KBM-7 (cell line): ENCODE measurements around the gene CDH4.

Experiments used
- DNase-seq: peaks from one replicate; pipeline ENCODE4 v3.0.0-alpha.2; 2015
- in situ Hi-C: fragments of 300-500 bp; cut with MboI; formaldehyde crosslinking; loops from 2 replicates; pipeline ENCODE4 v1.14.3; 2020; ENCODE audit warnings: low sequenced_read_pairs, low pct_unique_long_range_greater_than_20kb, mixed read lengths

Gene CDH4

DNA sequence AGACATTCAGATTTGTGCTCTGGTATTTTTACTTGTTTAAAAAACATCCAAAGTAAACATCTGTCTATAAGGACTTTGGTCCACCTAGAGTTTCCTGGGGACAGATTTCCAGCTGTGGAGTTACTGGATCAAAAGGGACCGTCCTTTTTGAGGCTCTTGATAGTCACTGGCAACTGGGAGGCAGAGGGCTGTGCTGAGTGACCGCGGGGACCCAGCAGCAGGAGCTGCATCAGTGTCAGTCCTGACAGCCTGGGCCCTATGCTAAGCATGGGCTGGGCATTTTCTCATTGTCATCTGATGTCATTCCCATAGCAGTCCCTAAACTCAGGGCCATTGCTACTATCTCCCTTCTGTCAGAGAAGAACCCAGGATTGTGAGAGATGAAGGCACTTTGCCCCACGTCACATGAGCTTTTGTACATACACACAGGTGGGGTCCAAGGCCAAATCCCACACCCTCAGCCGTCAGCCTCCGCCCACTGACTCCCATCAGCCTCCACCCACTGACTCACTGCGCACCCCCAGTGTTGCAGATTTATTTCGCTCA is 519.8 kb downstream of the CDH4 start:
- in situ Hi-C loops: no loop called here
- DNase-seq: no peak

DNA sequence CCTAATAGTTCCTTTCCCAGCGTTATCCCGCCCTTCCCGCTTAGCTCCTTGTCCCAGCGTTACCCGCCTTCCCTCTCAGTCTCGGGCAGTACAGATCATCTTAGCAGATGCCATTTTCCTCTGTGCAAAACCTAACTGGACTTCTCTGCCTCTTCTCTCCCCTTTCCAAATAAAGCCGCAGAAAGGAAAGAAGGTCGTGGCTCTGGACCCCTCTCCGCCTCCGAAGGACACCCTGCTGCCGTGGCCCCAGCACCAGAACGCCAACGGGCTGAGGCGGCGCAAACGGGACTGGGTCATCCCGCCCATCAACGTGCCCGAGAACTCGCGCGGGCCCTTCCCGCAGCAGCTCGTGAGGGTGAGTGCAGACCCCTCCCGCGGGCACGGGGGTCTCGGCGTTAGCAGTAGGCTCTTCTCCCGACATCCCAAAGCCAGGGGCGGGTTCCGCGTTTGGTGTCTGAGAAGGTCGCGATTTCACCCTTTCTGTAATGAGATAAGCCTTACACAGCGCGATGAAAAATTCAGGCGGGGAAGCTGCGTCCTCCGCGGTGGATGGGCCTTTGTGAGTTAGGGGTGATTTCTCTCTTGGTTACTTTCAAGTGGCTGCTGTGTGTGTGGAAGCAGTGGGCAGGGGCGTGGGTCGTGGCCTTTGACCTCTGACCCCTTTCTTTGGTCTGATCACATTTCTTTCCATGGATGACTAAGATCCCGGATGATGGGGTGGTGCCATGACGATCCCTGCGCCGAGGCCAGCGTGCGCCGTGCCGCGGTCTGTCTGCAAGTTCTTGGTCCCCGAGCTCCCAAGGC is 521.0 kb downstream of the CDH4 start:
- in situ Hi-C loops: no loop called here
- DNase-seq: no peak

GRCh38 chr20:61773926-61774587 is 522.0 kb downstream of the CDH4 start:
- DNase-seq: no peak
- in situ Hi-C loops: no loop called here

- no peak for DNase-seq
- in situ Hi-C loops: no loop called here
Measured at GRCh38 chr20:61775423-61775822, 523.4 kb downstream of the CDH4 start.

DNA sequence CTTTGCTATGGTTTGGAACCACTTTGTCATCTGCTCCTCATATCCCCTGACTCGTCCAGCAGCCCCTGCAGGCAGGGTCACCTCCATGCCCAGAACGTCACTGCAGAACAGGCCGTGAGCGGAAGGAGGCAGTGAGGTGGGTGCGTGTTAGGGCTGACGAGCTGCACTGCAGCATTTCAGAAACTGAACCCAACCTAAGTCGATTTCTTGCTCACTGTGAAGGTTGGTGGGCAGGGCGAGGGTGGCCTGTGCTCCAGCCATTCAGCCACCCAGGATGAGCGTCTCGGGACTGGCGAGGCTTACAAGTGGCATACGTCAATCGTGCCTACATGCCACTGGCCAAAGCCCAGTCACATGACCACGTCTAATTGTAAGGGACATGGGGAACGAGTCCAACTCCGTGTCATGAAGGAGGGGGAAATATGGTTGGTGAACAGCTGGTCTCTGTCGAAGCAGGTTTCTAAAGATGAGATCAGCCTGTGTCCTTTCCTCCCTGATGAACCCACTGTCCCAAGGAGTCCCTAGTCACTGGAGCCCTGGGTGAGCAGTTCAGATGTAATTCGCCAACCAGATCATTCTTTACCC is 524.5 kb downstream of the CDH4 start:
- DNase-seq: no peak
- in situ Hi-C loops: no loop called here

- in situ Hi-C loops: no loop called here
- no peak for DNase-seq
Measured at GRCh38 chr20:61777773-61778494, 525.9 kb downstream of the CDH4 start.

DNA sequence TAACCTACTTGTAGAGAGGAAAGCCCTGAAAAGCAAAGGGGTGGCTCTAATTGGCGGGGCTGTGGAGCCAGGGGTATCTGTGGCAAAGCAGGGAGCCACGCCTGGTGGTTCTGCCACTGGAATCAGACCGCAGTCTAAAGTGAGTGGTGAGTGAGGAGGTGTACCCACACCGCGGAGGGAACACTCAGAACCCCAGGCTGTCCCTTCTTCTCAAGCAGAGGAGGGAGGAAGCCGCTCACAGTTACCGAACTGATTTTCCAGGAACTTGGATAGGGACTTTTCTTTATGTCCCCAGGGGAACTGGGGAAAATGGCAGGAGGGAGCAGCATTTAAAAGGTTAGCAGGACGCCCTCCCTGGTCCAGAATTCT is 526.4 kb downstream of the CDH4 start:
- in situ Hi-C loops: no loop called here
- no peak for DNase-seq

GRCh38 chr20:61779176-61779965 is 527.3 kb downstream of the CDH4 start:
- no peak for DNase-seq
- in situ Hi-C loops: no loop called here

DNA sequence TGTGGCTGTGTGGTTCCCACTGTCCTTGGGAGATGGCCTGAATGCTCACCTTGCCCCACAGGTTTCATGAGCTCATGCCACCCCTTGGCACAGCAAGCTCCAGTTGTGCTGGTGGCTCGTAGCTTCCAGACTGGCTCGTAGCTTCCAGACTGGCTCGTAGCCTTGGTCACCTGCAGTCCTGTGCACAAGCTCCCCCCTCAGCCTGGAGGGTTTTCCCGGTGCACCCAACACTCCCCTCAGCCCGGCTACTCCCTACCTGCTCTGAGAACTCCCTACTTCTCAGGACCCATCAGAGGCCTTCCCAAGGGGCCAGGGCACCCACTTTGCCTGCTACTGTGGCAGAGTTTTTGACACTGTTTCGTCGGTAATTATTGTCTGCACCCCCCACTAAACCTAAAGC is 528.0 kb downstream of the CDH4 start:
- no peak for DNase-seq
- in situ Hi-C loops: no loop called here

GRCh38 chr20:61784801-61785566 is 532.9 kb downstream of the CDH4 start:
- DNase-seq: no peak
- in situ Hi-C loops: no loop called here

DNA sequence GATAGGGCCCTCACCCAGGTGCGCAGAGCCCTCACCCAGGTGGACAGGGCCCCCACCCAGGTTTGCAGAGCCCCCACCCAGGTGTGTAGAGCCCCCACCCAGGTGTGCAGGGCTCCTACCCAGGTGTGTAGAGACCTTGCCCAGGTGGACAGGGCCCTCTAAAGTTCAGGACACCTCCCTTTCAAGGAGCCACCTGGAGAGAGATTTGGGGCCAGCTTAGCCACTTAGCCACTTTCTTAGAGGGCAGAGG is 533.4 kb downstream of the CDH4 start:
- in situ Hi-C loops: no loop called here
- no peak for DNase-seq

GRCh38 chr20:61786230-61786629 is 534.2 kb downstream of the CDH4 start:
- no peak for DNase-seq
- in situ Hi-C loops: no loop called here

DNA sequence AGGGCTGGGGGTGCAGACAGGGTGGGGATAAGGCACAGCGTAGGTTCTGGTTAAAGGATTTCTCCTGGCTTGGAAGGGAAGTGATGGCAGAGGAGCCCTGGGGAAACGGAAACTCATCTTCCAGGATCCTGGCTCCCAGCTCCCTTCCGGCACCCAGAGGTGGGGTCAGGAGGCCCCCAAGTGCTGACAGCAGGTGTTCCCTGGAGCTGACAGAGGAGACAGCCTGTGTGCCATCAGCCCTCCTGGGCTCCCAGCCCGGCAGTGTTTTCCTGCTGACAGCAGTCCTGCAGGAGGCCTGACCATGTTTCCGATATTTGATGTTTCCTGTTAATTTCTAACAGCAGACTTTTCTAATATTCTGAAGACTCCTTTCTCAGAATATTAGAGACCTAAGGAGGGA is 536.3 kb downstream of the CDH4 start:
- DNase-seq: no peak
- in situ Hi-C loops: no loop called here

DNA sequence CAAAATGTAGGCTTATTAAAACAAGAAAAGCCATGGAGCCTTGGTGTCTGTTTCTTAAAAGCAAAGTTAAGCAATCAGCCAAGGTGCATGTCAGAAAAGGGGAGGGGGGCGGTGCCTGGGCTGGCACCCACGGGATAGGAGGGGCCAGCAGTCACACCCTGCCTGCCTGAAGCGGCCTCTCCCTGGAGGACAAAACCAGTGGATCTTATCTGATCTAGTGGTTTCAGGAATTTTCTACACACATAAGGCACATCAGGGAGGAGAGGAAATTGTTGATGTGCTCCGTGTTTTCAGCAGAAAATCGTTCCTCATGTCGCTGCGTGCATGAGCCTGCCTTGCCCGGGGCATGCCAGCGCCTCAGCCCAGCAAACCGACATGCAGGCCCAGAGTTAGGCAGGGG is 537.3 kb downstream of the CDH4 start:
- in situ Hi-C loops: no loop called here
- DNase-seq: no peak

DNA sequence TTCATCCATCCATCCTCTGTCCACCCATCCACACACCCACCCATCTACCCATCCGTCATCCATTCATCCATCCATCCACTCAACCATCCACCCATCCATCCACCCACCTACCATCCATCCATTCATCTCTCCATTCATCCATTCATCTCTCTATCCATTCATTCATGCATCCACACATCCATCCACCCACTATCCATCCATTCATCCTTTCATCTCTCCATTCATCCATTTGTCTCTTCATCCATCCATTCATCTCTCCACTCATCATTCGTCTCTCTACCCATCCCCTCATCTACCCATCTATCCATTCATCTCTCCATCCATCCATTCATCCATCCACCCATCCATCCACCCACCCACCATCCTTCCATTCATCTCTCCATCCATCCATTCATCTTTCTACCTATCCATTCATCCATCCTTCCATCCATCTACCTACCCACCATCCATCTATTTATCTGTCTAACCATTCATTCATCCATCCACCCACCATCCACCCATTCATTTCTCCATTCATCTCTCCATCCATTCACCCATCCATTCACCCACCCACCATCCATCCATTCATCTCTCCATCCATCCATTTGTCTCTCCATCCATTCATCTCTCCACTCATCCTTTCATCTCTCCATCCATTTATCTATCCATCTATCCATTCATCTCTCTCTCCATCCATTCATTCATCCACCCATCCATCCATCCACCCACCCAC is 538.2 kb downstream of the CDH4 start:
- no peak for DNase-seq
- in situ Hi-C loops: no loop called here

DNA sequence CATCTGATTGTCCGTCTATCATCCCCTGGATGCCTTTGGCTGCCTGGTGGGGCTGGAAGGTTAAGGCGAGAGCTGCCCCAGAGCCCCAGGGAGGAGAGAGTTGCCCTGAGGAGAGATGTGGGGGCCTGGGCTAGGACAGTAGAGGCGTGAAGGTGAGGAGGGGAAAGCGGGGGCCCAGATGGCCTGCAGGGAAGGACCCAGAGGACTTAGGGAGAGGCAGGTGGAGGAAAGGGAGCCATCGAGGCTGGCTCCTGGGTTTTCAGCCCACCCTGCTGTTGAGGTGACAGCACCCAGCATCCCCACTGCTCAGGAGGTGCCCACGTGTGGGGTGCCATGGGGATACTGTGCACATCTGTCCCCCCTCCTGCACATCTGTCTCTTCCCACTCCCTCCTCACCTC is 539.9 kb downstream of the CDH4 start:
- no peak for DNase-seq
- in situ Hi-C loops: no loop called here

DNA sequence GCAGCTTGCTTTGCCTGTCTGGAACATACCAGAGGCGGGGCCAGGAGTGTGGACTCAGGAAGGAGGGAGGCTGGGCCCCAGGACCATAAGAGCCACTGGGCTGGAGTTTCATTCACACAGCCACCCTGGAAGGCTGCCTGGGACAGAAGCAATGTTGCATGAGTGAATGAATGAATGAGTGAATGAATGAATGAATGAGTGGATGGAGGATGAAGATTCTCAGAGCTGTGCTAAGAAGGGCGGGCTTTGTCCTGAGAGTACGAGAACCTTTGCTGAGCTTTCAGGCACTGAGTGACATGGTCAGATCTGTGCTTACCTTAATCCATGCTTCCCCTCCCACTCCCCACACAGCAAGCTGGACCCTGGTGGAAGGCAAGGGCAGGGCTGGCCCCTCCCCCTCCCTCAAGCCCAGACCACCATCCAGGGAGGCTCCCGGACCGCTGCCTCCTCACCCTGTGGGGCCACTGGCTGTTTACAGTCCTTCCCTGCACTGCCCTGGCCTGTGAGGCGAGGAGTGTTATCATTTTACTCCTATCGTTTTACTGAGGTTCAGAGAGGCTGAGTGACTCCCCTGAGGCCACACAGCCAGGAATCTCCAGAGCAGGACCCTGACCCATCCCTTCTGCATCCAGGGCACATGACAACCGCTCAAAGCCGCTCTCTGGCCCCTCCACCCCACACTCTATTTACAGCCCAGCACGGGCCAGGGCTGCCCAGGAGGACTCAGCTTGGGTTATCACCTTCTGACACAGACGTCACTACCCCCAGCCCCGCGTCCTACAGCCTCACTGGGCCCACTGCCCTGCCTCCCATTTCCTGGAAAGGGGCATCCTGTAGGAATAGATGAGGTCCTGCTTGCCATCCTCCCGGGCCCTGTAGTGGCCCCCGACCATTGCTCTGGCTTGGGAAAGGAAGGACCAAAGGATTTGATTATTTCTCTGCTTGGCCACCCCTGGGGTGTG is 543.9 kb downstream of the CDH4 start:
- DNase-seq: no peak
- in situ Hi-C loops: no loop called here
